HepG2 (cell line): ENCODE data around the gene DNAJB2. TPM values are rescaled to one million over a fixed set of nuclear protein-coding genes. Genes with fewer than 3 reads are reported as not detected.

ENCODE experiments used
- CHCHD3 ChIP-seq: sonication (generic); formaldehyde crosslinking; IDR thresholded peaks from 2 replicates; pipeline ENCODE4 v1.8.0; 2022; ENCODE audit warnings: mild to moderate bottlenecking, missing genetic modification reagents, moderate library complexity
- EED ChIP-seq: sonication (generic); formaldehyde crosslinking; IDR thresholded peaks from 2 replicates; pipeline ENCODE4 v1.5.0; 2020; ENCODE audit warnings: mild to moderate bottlenecking, missing genetic modification reagents
- FOSL1 ChIP-seq: sonication (generic); formaldehyde crosslinking; IDR thresholded peaks from 2 replicates; pipeline ENCODE4 v1.9.0; 2021; ENCODE audit warnings: missing genetic modification reagents, borderline replicate concordance
- HDAC6 ChIP-seq: fragments of 200-600 bp; sonication (generic); IDR thresholded peaks from 2 replicates; pipeline ENCODE4 v1.7.0; 2017; ENCODE audit warnings: mild to moderate bottlenecking, antibody characterized with exemption, low read length, low read depth
- SCMH1 ChIP-seq: sonication (generic); formaldehyde crosslinking; IDR thresholded peaks from 2 replicates; pipeline ENCODE4 v1.9.0; 2021; ENCODE audit warnings: missing genetic modification reagents, mild to moderate bottlenecking, borderline replicate concordance
- TCF12 ChIP-seq, 2 experiments: fragments of 450-650 bp in 1 of 2; sonication (generic) in 1 of 2; formaldehyde crosslinking in 1 of 2; IDR thresholded peaks; 2 replicates each; pipeline versions ENCODE4 v1.6.1 to v1.8.0; 2017 to 2022; ENCODE audit warnings: antibody characterized with exemption in 1 of 2, mild to moderate bottlenecking in 1 of 2, missing genetic modification reagents in 1 of 2, moderate library complexity in 1 of 2
- ZNF205 ChIP-seq: IDR thresholded peaks from 2 replicates; pipeline ENCODE4 v1.6.1; 2018; ENCODE audit warnings: missing biosample characterization, missing genetic modification reagents
- ZNF282 ChIP-seq: fragments of 450-650 bp; IDR thresholded peaks from 2 replicates; pipeline ENCODE4 v1.6.1; 2018; ENCODE audit not compliant: partially characterized antibody
- polyA plus RNA-seq, 8 experiments: library from polyadenylated mRNA; depleted of rRNA in 3 of 8; stranded (reverse) in 7 of 8; unstranded in 1 of 8; fragments of >200 nt; fragmentation: Illumina TruSeq in 4 of 8; extraction: Trizol in 4 of 8; gene quantifications; 2 replicates each; pipeline versions ENCODE4 v1.2.1 to v1.2.3, GENCODE V29; 2011 to 2016; ENCODE audit warnings: low read depth in 4 of 8, missing spikeins in 1 of 8, mixed read lengths in 1 of 8; ENCODE audit not compliant: insufficient read depth in 1 of 8
- total RNA-seq, 5 experiments: library from RNA; depleted of rRNA; stranded (reverse); fragments of >200 nt; fragmentation: Illumina TruSeq; extraction: Trizol; gene quantifications; 2 replicates each; pipeline ENCODE4 v1.2.3, GENCODE V29; 2016; ENCODE audit warnings: low read depth in 1 of 5
- TF ChIP-seq, protein P1 (sequence below): sonication (generic); formaldehyde crosslinking; IDR thresholded peaks from 2 replicates; pipeline ENCODE4 v1.8.0; 2022; ENCODE audit warnings: missing genetic modification reagents, mild to moderate bottlenecking, borderline replicate concordance
- TF ChIP-seq, protein P2 (sequence below): sonication (generic); formaldehyde crosslinking; IDR thresholded peaks from 2 replicates; pipeline ENCODE4 v1.4.0; 2020; ENCODE audit warnings: mild to moderate bottlenecking, missing genetic modification reagents
- TF ChIP-seq, protein P3 (sequence below): sonication (generic); formaldehyde crosslinking; IDR thresholded peaks from 2 replicates; pipeline ENCODE4 v1.4.0; 2020; ENCODE audit warnings: mild to moderate bottlenecking, missing genetic modification reagents
- TF ChIP-seq, protein P4 (sequence below): sonication (generic); formaldehyde crosslinking; IDR thresholded peaks from 2 replicates; pipeline ENCODE4 v1.8.1; 2023; ENCODE audit warnings: missing genetic modification reagents, inconsistent platforms, borderline replicate concordance

DNAJB2 gene
- total and polyA plus RNA-seq, 2 of the 13 experiments (the other 11 are each of a cell fraction or from before 2014, with no cell fraction given), result 21.3 to 31.1 TPM

DNA sequence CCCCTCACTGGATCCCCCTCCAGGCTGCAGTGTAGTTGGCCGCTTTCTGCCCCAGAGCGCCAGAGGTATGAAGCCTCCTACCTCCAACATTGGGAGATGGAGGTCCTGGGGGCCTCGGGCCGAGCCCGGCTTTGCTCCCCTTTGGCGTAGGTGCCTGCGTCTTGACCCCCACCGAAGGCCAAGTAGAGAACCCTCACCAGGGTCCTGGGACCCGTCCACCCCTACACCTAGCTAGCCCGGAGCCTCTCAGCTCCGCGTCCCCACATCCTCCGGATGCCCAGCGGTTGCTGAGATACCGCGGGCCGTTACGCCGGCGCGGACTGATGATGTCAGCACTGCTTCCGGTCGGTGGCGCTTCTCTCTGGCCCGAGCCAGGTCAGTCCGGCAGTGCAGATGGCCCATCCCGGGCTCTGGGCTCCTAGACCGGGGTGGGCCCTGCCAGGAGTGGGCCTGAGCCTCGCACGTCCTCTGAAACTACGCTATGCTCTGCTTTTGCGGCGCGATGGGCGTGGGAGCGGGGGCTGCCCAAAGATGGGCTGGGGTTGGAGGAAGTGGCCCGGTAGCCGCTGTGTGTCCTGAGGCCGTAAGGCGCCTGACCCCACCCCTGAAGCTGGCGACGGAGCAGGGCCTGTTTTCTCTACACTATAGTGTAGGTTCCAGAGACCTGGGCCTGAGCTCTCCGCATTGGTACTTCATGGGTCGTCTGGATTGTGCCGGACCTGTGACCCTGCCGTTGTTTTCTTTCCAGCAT, 33.8 kb upstream of the DNAJB2 start, which contains the start of the genes GLB1L and STK16 (continued):
- TF ChIP-seq, protein P1, sequence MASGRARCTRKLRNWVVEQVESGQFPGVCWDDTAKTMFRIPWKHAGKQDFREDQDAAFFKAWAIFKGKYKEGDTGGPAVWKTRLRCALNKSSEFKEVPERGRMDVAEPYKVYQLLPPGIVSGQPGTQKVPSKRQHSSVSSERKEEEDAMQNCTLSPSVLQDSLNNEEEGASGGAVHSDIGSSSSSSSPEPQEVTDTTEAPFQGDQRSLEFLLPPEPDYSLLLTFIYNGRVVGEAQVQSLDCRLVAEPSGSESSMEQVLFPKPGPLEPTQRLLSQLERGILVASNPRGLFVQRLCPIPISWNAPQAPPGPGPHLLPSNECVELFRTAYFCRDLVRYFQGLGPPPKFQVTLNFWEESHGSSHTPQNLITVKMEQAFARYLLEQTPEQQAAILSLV (CRISPR knock-in tag), result peak; percentile 99
- TF ChIP-seq ZNF282 (no peak), EED (peak; percentile 96), TCF12 (IDR thresholded peaks at IDR 0.05) (no peak), TCF12 (CRISPR knock-in tag; IDR thresholded peaks at IDR 0.05) (no peak), FOSL1 (CRISPR knock-in tag) (no peak), HDAC6 (no peak), ZNF205 (CRISPR knock-in tag) (peak; percentile 75), CHCHD3 (CRISPR knock-in tag) (peak; percentile 93; the same call in 1 of the 2 replicates), SCMH1 (CRISPR knock-in tag) (no peak)
- TF ChIP-seq, protein P2, sequence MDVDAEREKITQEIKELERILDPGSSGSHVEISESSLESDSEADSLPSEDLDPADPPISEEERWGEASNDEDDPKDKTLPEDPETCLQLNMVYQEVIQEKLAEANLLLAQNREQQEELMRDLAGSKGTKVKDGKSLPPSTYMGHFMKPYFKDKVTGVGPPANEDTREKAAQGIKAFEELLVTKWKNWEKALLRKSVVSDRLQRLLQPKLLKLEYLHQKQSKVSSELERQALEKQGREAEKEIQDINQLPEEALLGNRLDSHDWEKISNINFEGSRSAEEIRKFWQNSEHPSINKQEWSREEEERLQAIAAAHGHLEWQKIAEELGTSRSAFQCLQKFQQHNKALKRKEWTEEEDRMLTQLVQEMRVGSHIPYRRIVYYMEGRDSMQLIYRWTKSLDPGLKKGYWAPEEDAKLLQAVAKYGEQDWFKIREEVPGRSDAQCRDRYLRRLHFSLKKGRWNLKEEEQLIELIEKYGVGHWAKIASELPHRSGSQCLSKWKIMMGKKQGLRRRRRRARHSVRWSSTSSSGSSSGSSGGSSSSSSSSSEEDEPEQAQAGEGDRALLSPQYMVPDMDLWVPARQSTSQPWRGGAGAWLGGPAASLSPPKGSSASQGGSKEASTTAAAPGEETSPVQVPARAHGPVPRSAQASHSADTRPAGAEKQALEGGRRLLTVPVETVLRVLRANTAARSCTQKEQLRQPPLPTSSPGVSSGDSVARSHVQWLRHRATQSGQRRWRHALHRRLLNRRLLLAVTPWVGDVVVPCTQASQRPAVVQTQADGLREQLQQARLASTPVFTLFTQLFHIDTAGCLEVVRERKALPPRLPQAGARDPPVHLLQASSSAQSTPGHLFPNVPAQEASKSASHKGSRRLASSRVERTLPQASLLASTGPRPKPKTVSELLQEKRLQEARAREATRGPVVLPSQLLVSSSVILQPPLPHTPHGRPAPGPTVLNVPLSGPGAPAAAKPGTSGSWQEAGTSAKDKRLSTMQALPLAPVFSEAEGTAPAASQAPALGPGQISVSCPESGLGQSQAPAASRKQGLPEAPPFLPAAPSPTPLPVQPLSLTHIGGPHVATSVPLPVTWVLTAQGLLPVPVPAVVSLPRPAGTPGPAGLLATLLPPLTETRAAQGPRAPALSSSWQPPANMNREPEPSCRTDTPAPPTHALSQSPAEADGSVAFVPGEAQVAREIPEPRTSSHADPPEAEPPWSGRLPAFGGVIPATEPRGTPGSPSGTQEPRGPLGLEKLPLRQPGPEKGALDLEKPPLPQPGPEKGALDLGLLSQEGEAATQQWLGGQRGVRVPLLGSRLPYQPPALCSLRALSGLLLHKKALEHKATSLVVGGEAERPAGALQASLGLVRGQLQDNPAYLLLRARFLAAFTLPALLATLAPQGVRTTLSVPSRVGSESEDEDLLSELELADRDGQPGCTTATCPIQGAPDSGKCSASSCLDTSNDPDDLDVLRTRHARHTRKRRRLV (CRISPR knock-in tag), result 0 out of 2 replicates have a peak, but pooled peaks have one; percentile 82
- TF ChIP-seq, protein P3, sequence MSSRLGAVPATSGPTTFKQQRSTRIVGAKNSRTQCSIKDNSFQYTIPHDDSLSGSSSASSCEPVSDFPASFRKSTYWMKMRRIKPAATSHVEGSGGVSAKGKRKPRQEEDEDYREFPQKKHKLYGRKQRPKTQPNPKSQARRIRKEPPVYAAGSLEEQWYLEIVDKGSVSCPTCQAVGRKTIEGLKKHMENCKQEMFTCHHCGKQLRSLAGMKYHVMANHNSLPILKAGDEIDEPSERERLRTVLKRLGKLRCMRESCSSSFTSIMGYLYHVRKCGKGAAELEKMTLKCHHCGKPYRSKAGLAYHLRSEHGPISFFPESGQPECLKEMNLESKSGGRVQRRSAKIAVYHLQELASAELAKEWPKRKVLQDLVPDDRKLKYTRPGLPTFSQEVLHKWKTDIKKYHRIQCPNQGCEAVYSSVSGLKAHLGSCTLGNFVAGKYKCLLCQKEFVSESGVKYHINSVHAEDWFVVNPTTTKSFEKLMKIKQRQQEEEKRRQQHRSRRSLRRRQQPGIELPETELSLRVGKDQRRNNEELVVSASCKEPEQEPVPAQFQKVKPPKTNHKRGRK, result no peak
- TF ChIP-seq, protein P4, sequence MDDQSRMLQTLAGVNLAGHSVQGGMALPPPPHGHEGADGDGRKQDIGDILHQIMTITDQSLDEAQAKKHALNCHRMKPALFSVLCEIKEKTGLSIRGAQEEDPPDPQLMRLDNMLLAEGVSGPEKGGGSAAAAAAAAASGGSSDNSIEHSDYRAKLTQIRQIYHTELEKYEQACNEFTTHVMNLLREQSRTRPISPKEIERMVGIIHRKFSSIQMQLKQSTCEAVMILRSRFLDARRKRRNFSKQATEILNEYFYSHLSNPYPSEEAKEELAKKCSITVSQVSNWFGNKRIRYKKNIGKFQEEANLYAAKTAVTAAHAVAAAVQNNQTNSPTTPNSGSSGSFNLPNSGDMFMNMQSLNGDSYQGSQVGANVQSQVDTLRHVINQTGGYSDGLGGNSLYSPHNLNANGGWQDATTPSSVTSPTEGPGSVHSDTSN (CRISPR knock-in tag), result no peak
